DND-41 (cell line): ENCODE data around the gene LTB.
A peak's percentile ranks its signal among the peaks of the same experiment; 100 is the strongest.

ENCODE experiments used
- ATAC-seq: fragments of 200-7000 bp; cut with Tn5 transposase; 3 replicates; pipeline ENCODE4 v1.9.1; 2021; ENCODE audit warnings: low read depth; ENCODE audit not compliant: insufficient read depth
- DNase-seq: peaks from one replicate; pipeline ENCODE4 v3.0.0-alpha.2; 2020
- H2AFZ ChIP-seq: 2 replicates; pipeline ENCODE4 v1.6.0; 2012; ENCODE audit warnings: low read depth, low read length
- H3K27ac ChIP-seq: 2 replicates; pipeline ENCODE4 v1.5.1; 2012; ENCODE audit warnings: low read length, inconsistent platforms
- H3K27me3 ChIP-seq: fragments of 200-600 bp; sonication (generic); 2 replicates; pipeline ENCODE4 v1.6.0; 2012; ENCODE audit warnings: low read length, mild to moderate bottlenecking, inconsistent platforms; ENCODE audit not compliant: insufficient read depth, poor library complexity
- H3K36me3 ChIP-seq: 2 replicates; pipeline ENCODE4 v1.5.1; 2012; ENCODE audit warnings: low read length, inconsistent platforms; ENCODE audit not compliant: insufficient read depth
- H3K4me1 ChIP-seq: 2 replicates; pipeline ENCODE4 v1.5.1; 2012; ENCODE audit warnings: mild to moderate bottlenecking, low read length; ENCODE audit not compliant: insufficient read depth
- H3K4me2 ChIP-seq: 2 replicates; pipeline ENCODE4 v1.6.0; 2012; ENCODE audit warnings: mild to moderate bottlenecking, moderate library complexity, low read length, inconsistent platforms; ENCODE audit not compliant: insufficient read depth
- H3K4me3 ChIP-seq, 2 experiments: fragments of 200-600 bp in 1 of 2; shearing (Covaris generic) in 1 of 2; 2 replicates each; pipeline ENCODE4 v1.5.1; 2012 to 2016; ENCODE audit warnings: inconsistent platforms in 2 of 2, low read length in 2 of 2, mild to moderate bottlenecking in 2 of 2, low read depth in 1 of 2, moderate library complexity in 1 of 2
- H3K79me2 ChIP-seq: 2 replicates; pipeline ENCODE4 v1.6.0; 2012; ENCODE audit warnings: low read length, inconsistent platforms; ENCODE audit not compliant: insufficient read depth
- H3K9ac ChIP-seq: 2 replicates; pipeline ENCODE4 v1.6.0; 2012; ENCODE audit warnings: low read depth, mild to moderate bottlenecking, inconsistent platforms, low read length, moderate library complexity
- H3K9me3 ChIP-seq: 2 replicates; pipeline ENCODE4 v1.5.1; 2012; ENCODE audit warnings: low read length, moderate library complexity, mild to moderate bottlenecking, inconsistent platforms; ENCODE audit not compliant: insufficient read depth, severe bottlenecking
- H4K20me1 ChIP-seq: 2 replicates; pipeline ENCODE4 v1.6.0; 2012; ENCODE audit warnings: low read length; ENCODE audit not compliant: insufficient read depth
- CTCF ChIP-seq: IDR thresholded peaks from 2 replicates; pipeline ENCODE4 v1.5.1; 2012; ENCODE audit warnings: borderline replicate concordance, low read length, moderate library complexity, mild to moderate bottlenecking; ENCODE audit not compliant: poor library complexity, severe bottlenecking; ENCODE audit errors: extremely low read depth
- EZH2 ChIP-seq: IDR thresholded peaks from 3 replicates; pipeline ENCODE4 v1.6.1; 2012; ENCODE audit warnings: borderline replicate concordance, low read depth, mild to moderate bottlenecking, moderate library complexity, low read length, inconsistent platforms; ENCODE audit not compliant: severe bottlenecking

Gene LTB

GRCh38 chr6:31580438-31580740, 1.8 kb downstream of the LTB start:
- Histone ChIP-seq H3K4me2 (peak overlapping the region; percentile 99), H3K4me1 (peaks cover 49% of the 10 kb centered on the region), H3K9me3 (no peaks in the 10 kb centered on the region), H3K27me3 (peaks cover 10% of the 10 kb centered on the region), H3K36me3 (no peaks in the 10 kb centered on the region; the same call in 1 of the 2 replicates), H3K79me2 (peaks cover 4% of the 10 kb centered on the region; the same call in 1 of the 2 replicates), H4K20me1 (no peaks in the 10 kb centered on the region), H3K9ac (peak overlapping the region; percentile 91), H2AFZ (peak overlapping the region; percentile 100), H3K27ac (peak overlapping the region; percentile 53; the same call in 1 of the 2 replicates), H3K4me3 (peak overlapping the region; percentile 78 to 95; a peak in 3 of 4 replicates)
- TF ChIP-seq CTCF: no peak
- TF ChIP-seq EZH2: no peak
- ATAC-seq (no peak), DNase-seq (no peak)

GRCh38 chr6:31579546-31580437, 2.4 kb downstream of the LTB start:
- Histone ChIP-seq H3K36me3 (no peaks in the 10 kb centered on the region; the same call in 1 of the 2 replicates), H2AFZ (no peak overlapping the region), H3K4me3 (no peak overlapping the region; a peak in 1 of 4 replicates), H3K4me1 (peaks cover 52% of the 10 kb centered on the region), H3K9ac (no peak overlapping the region), H3K27ac (no peak overlapping the region), H3K79me2 (peaks cover 4% of the 10 kb centered on the region; the same call in 1 of the 2 replicates), H4K20me1 (no peaks in the 10 kb centered on the region), H3K27me3 (peaks cover 10% of the 10 kb centered on the region), H3K4me2 (peak overlapping the region; percentile 99), H3K9me3 (no peaks in the 10 kb centered on the region)
- DNase-seq: no peak
- no peak for ATAC-seq
- TF ChIP-seq EZH2 (no peak), CTCF (no peak)

GRCh38 chr6:31579119-31579505, 3.1 kb downstream of the LTB start:
- H3K4me3 ChIP-seq: no peak overlapping the region
- peaks cover 10% of the 10 kb centered on the region for H3K27me3 ChIP-seq
- no peaks in the 10 kb centered on the region for H4K20me1 ChIP-seq
- ATAC-seq (no peak), DNase-seq (no peak)
- no peak overlapping the region for H3K9ac ChIP-seq
- H3K4me1 ChIP-seq: peaks cover 57% of the 10 kb centered on the region
- H3K27ac ChIP-seq: no peak overlapping the region
- H3K79me2 ChIP-seq: peaks cover 4% of the 10 kb centered on the region; the same call in 1 of the 2 replicates
- H3K4me2 ChIP-seq: no peak overlapping the region
- no peak for TF ChIP-seq CTCF
- no peak for TF ChIP-seq EZH2
- H3K36me3 ChIP-seq: no peaks in the 10 kb centered on the region; the same call in 1 of the 2 replicates
- no peak overlapping the region for H2AFZ ChIP-seq
- H3K9me3 ChIP-seq: no peaks in the 10 kb centered on the region
